OCI-LY1 (cell line): ENCODE results near the gene PNN.
"Not testable (repeated sequence)": the region's sequence is repeated elsewhere in the genome, so short reads cannot be mapped to it uniquely, and the experiment has no call there.

Experiments
- CTCF ChIP-seq: fragments of 200-600 bp; sonication (generic), shearing (Covaris generic); IDR thresholded peaks from 2 replicates; pipeline ENCODE4 v1.5.1; 2017; ENCODE audit warnings: mild to moderate bottlenecking, antibody characterized with exemption, low read length, moderate library complexity, mixed read lengths
- EZH2 ChIP-seq: fragments of 200-600 bp; sonication (generic), shearing (Covaris generic); IDR thresholded peaks from 2 replicates; pipeline ENCODE4 v1.8.0; 2017; ENCODE audit warnings: borderline replicate concordance, mixed run types, mild to moderate bottlenecking, antibody characterized with exemption, low read length, moderate library complexity, mixed read lengths

- TF ChIP-seq CTCF, EZH2: not testable (repeated sequence)
Measured at GRCh38 chr14:39207430-39207829, 32.4 kb downstream of the PNN start.
